Tibial artery (tissue), 4 donors: ENCODE data around the gene RASA4B.

Source experiments
- DNase-seq, 2 donors: peaks; one replicate each; pipeline ENCODE4 v3.0.0-alpha.2; 2019
- H3K27ac ChIP-seq, 2 donors: fragments of 200-600 bp; sonication (generic) in 1 of 2; 1 replicate in 1 of 2; 2 replicates in 1 of 2; pipeline ENCODE4 v1.5.1; 2018 to 2019; ENCODE audit warnings: mild to moderate bottlenecking in 1 of 2
- H3K27me3 ChIP-seq, 2 donors: fragments of 200-600 bp; sonication (generic) in 1 of 2; one replicate each; pipeline versions ENCODE4 v1.5.1 to v1.6.0; 2016 to 2019
- H3K36me3 ChIP-seq, 3 donors: fragments of 200-600 bp; sonication (generic) in 2 of 3; one replicate each; pipeline ENCODE4 v1.5.1; 2016 to 2019; ENCODE audit warnings: mild to moderate bottlenecking in 2 of 3
- H3K4me1 ChIP-seq, 4 donors: fragments of 200-600 bp; sonication (generic) in 2 of 4; 1 replicate in 3 of 4; 2 replicates in 1 of 4; pipeline ENCODE4 v1.5.1; 2016 to 2019
- H3K4me3 ChIP-seq, 2 donors: fragments of 200-600 bp; sonication (generic) in 1 of 2; 1 replicate in 1 of 2; 2 replicates in 1 of 2; pipeline ENCODE4 v1.5.1; 2018 to 2019; ENCODE audit warnings: mild to moderate bottlenecking in 2 of 2
- H3K9me3 ChIP-seq, 3 donors: fragments of 200-600 bp; sonication (generic) in 1 of 3; one replicate each; pipeline ENCODE4 v1.5.1; 2016 to 2019
- intact Hi-C: fragments of 100-400 bp; cut with DNase I; formaldehyde crosslinking; loops from one replicate; pipeline ENCODE4 v1.15.0; 2023; ENCODE audit warnings: low total_unique reads
- TF ChIP-seq, protein P1 (sequence below), 2 experiments: fragments of 200-600 bp in 1 of 2; fragments of 450-650 bp in 1 of 2; IDR thresholded peaks; one replicate each; pipeline ENCODE4 v1.5.1; 2017 to 2019; ENCODE audit warnings: antibody characterized with exemption in 2 of 2, mild to moderate bottlenecking in 1 of 2, moderate library complexity in 1 of 2

The RASA4B gene

GRCh38 chr7:102471791-102472125 is 45.8 kb downstream of the RASA4B start:
- no peaks in the 10 kb centered on the region for H3K9me3 ChIP-seq
- TF ChIP-seq, protein P1, sequence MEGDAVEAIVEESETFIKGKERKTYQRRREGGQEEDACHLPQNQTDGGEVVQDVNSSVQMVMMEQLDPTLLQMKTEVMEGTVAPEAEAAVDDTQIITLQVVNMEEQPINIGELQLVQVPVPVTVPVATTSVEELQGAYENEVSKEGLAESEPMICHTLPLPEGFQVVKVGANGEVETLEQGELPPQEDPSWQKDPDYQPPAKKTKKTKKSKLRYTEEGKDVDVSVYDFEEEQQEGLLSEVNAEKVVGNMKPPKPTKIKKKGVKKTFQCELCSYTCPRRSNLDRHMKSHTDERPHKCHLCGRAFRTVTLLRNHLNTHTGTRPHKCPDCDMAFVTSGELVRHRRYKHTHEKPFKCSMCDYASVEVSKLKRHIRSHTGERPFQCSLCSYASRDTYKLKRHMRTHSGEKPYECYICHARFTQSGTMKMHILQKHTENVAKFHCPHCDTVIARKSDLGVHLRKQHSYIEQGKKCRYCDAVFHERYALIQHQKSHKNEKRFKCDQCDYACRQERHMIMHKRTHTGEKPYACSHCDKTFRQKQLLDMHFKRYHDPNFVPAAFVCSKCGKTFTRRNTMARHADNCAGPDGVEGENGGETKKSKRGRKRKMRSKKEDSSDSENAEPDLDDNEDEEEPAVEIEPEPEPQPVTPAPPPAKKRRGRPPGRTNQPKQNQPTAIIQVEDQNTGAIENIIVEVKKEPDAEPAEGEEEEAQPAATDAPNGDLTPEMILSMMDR (IDR thresholded peaks at IDR 0.05), result no peak
- no peak for DNase-seq

GRCh38 chr7:102469972-102470825 is 47.4 kb downstream of the RASA4B start:
- Histone ChIP-seq H3K4me3 (no peak overlapping the region), H3K27me3 (no peaks in the 10 kb centered on the region), H3K27ac (no peak overlapping the region), H3K4me1 (peaks cover 0 to 23% (median 10%) of the 10 kb centered on the region in 4 donors), H3K9me3 (no peaks in the 10 kb centered on the region), H3K36me3 (peaks cover 5 to 67% (median 26%) of the 10 kb centered on the region in 3 donors)
- DNase-seq, result peak in 1 of 2 donors; percentile 61
- TF ChIP-seq, protein P1 (IDR thresholded peaks at IDR 0.05), result no peak
- intact Hi-C loops, result no loop called here

More at GRCh38 chr7:102471791-102472125, 45.8 kb downstream of the RASA4B start:
- intact Hi-C loops, result no loop called here
- Histone ChIP-seq H3K36me3 (peaks cover 5 to 72% (median 26%) of the 10 kb centered on the region in 3 donors), H3K27me3 (no peaks in the 10 kb centered on the region), H3K4me3 (no peak overlapping the region), H3K27ac (no peak overlapping the region), H3K4me1 (peaks cover 0 to 14% (median 0%) of the 10 kb centered on the region in 4 donors)

- DNase-seq, result peak in 1 of 2 donors; percentile 55
- TF ChIP-seq, protein P1 (IDR thresholded peaks at IDR 0.05), result no peak
- Histone ChIP-seq H3K9me3 (no peaks in the 10 kb centered on the region), H3K36me3 (peaks cover 5 to 64% (median 26%) of the 10 kb centered on the region in 3 donors), H3K27ac (no peak overlapping the region), H3K4me1 (peaks cover 0 to 18% (median 10%) of the 10 kb centered on the region in 4 donors), H3K4me3 (no peak overlapping the region), H3K27me3 (no peaks in the 10 kb centered on the region)
- intact Hi-C loops, result no loop called here
These were observed 48.1 kb downstream of the RASA4B start for GRCh38 chr7:102469351-102469971.

GRCh38 chr7:102468478-102469350 is 48.9 kb downstream of the RASA4B start:
- intact Hi-C loops, result no loop called here
- TF ChIP-seq, protein P1 (IDR thresholded peaks at IDR 0.05), result no peak
- Histone ChIP-seq H3K27me3 (no peaks in the 10 kb centered on the region), H3K4me1 (peaks cover 0 to 23% (median 15%) of the 10 kb centered on the region in 4 donors), H3K27ac (no peak overlapping the region), H3K4me3 (no peak overlapping the region), H3K9me3 (no peaks in the 10 kb centered on the region), H3K36me3 (peaks cover 5 to 58% (median 26%) of the 10 kb centered on the region in 3 donors)
- peak in 1 of 2 donors; percentile 61 for DNase-seq
